ENCODE data around the gene LRPAP1.
"Not testable (repeated sequence)": the region's sequence is repeated elsewhere in the genome, so short reads cannot be mapped to it uniquely, and the experiment has no call there.

The LRPAP1 gene

GRCh38 chr4:3471098-3471760 is 61.0 kb downstream of the LRPAP1 start:
- DNase-seq = no peak

DNA sequence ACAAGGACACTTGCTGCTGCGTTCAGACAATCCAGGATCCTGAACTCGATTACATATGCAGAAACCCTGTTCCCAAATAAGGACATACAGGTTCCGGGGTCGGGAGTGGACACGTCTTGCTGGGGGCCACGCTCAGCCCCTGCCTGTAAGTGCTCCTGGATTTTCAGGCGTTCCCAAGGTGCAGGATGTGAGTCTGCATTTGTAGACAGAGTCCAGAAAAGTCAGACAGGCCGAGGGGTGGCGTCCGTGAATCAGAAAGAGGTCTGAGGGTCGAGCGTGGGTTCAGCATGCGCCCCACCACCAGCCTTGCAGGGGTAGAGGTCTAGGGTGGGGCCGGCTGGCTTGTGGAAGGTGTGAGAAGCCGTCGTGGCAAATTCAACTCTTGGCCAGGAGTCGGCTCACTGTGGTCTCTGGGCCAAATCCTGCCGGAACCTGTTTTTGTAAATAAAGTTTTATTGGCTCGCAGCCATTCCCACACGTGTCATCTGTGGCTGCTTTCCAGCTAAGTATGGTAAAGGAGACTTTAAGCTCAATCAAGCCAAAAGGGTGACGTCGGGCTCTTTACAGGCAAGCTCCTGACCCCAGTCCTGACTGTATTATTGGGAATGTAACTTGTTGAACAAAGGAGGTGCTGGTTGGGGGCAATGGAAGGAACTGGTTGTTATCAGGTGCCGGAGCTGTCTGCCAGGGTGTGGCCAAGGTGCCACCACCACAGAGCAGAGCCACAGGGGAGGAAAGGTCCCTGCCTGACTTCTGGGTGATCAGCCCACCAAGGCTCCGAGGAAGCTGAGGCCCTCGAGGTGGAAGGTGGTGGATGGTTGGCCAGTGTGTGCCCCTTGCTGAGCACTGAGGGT is 61.8 kb downstream of the LRPAP1 start:
- DNase-seq = no peak

DNA sequence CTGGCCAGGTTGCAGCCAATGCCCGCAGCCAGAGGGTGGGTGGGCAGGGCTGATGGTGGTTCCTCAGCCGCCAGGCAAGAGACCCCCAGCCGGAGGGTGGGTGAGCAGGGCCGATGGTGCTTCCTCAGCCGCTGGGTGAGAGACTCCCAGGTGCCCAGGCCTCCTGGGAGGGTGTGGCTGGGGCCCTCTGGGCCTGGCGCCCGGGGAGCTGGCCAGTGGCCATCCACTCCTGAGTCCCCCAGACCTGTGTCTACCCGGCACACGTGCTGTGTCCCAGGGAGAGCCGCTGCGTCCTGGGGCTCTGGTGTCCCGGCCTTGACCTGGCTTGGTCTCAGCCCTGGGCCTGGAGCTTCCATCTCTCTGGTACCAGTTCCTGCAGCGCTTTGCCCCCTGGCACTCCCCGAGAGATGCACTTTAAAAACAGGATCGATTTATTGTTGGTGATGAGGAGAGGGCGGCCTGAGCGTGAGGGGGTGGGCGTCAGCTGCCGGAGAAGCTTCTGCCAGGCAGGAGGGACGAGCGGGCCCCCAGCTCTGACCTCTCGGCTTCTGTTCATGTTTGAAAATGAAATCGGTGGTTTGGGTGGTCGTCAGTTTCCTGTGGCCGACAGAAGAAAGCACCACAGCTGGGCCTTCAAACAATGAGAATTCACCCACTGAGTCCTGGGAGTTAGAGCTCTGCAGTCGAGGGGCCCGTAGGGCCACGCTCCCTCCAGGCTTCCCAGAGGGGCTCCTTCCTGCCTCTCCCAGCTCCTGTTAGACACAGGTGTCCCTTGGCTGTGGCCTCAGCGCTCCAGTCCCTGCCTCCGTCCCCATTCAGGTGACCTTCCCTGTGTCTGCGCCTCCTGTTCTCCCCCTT is 62.6 kb downstream of the LRPAP1 start:
- no peak for DNase-seq

- no peak for DNase-seq
Measured at GRCh38 chr4:3468804-3469203, 63.4 kb downstream of the LRPAP1 start.

DNA sequence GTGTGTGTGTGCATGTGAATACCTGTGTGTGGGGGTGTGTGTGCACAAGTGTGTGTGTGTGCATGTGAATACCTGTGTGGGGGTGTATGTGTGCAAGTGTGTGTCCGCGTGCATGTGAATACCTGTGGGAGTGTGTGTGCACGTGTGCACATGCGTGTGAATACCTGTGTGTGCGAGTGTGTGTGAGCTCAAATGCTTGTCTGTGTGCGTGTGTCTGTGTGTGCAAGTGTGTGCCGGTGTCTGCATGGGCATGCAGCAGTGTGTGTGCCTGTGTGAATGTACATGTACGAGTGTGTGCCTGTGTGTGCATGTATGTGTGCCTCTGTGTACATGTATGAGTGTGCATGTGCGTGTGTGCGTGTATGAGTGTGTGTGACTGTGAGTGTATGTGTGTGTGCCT is 64.1 kb downstream of the LRPAP1 start:
- no peak for DNase-seq

GRCh38 chr4:3467601-3468031 is 64.6 kb downstream of the LRPAP1 start:
- no peak for DNase-seq

DNA sequence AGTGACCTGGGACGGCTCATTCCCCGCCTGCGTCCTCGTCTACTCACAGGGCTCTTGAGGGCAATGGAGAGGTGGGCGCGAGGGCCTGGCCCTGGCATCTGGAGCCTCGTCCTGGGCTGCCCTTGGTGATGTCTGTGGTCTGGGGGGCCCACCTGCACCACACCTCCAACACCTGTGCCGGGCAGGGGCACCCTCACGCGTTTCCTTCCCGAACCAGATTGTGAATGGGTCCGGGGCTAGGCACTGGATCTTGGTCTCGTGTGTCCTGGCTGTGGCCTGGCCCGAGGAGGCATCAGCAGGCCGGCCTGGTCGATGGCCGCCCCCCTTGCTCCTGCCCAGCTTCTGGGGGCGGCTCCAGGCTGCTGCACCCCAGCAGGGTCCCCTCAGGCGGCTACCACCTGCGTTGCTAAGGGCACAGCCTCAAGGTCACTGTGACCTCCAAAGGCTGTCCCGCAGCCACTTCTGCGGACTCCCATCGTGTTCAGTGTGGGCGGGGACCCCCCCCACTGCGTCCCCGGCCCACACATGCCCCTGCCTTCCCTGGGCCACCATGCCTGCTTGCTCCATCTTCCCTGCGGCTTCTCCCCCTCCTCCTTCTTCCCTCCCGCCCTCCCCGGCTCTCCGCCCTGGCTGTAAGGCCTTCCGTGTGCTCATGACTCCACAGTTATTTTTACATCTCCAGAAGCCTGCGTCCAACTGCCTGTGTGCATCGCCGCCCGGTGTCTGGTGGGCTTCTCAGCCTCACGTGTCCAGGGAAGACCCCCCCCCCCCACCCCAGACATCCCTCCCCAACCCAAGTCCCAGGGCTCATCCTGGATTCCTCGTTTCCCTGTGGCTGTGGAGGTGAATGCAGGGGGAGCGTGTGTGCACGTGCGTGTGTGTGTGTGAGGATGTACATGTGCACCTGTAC is 65.3 kb downstream of the LRPAP1 start:
- DNase-seq = no peak

DNA sequence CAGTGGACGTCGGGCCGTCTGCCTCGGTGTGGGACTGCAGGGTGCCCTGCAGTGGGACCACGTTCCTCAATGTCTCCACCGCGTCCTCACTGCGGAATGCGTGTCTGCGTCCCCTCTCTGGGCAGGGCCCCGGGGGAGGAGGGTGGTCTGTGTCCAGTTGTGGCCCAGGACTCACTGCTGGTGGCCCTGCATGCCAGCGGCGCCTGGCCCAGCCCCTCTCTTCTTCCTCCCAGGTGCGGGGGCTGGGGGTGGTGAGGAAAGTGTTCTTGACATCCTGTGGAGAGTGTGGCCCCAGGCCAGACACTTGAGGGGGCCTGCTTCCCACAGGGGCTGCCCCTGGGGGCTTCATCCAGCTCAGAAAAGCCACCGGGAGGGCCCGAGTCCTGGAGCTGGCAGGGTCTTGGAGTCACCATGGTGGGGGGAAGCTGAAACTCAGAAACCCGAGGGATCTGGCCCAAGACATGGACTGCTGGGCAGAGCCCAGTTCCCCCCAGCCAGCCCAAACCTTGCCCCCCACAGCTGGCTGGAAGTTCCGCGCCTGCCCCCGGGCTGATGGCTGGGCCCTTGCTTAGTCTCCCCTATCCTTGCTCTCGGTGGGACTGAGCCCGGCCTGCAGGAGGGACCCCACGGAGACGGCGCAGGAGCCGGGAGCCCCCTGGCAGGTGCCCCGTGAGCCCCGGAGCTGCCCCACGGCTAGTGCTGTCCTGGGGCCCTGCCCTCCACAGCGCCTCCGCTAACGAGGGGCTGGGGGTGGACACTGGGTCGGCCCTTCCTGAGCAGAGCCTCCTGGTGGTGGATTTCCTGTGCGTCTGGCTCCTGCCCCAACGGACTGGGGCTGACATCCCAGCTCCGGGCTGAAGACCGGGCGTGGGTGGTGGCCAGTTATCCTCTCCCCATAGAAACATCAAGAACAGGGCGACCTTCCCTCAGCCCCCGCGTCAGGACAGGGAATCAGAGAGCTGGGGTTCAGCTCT is 66.2 kb downstream of the LRPAP1 start:
- no peak for DNase-seq

GRCh38 chr4:3464911-3465697 is 67.1 kb downstream of the LRPAP1 start:
- DNase-seq = no peak

GRCh38 chr4:3464349-3464905 is 67.8 kb downstream of the LRPAP1 start:
- DNase-seq = no peak

DNA sequence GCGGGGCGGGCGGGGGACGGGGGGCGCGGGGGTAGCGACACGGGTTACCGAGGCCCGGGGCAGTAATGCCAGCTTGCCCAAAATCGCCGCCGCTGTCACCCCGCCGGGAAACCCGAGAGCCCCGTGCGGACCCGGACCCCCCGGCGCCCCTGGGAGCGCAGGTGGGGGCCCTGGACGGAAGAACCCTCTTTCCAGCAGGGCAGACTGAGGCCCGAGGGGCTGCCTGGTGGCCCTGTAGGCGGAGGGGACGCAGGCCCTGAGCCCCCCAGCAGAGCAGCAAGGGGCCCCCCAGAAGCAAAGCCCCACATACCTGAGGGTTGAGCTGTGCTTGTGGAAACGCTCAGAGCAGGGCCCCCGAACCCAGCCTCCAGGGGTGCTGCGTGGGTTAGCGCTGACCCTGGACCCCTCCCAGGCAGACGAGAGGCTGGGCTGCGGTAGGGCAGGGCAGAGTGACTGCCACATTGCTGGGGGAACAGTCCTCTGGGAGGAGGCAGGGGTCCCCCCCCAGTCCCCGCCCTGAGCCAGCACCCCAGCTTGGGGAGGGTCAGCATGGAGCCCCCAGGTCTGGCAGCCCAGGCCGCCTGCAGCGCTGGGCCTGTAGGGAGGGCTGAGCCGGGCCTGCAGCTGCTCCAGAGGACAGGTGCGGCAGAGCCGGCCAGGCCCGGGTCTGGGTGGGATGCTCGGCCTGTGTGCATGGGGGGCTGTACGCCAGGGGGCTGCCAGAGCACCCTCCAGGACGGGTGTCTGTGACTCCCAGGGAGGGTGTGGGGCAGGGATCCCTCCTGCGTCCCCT is 68.5 kb downstream of the LRPAP1 start:
- DNase-seq = no peak

GRCh38 chr4:3462790-3463415 is 69.3 kb downstream of the LRPAP1 start, which contains the start of gene DOK7:
TSS of gene DOK7 (plus strand) at chr4:3463306. CDS start at chr4:3463376, 70 bp downstream.
- DNase-seq = no peak

- no peak for DNase-seq
Measured at GRCh38 chr4:3462321-3462789, 69.9 kb downstream of the LRPAP1 start.

DNA sequence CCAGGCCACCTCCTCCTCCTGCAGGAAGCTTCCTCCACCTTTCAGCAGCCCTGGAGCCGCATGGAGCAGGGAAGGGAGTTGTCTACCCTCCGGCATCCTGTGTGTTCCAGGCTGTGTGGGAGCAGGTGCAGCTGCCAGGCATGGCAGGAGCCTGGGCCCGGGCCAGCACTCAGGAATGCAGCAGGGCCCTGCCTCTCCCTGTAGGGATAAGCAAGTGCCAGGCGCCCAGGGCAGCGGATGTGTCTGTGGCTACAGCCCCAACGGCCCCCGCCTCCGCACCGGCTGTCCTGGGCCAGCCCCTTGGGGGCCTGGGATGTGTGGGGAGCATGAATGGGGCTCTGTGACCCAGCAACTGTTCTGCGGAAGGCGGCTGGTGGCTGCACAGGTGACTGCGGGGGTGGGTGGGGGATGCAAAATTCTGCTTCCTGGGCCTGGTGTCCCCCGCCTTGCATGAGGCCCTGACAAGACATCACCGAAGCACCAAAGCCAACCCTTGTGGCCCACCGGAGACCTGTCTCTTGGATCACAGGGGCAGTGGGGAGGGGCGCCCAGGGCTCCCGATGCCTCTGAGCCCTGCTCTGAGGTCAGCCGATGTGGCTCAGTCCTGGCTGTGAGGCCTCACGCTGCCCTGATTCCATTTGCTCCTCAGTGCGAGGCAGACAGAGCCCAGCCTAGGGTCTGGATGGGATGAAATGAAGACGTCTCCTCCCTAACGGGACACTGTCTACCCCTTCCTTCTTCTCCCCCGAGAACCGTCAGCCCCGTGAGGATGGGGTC is 70.5 kb downstream of the LRPAP1 start:
- DNase-seq = no peak

GRCh38 chr4:3460926-3461325 is 71.3 kb downstream of the LRPAP1 start:
- DNase-seq = no peak

DNA sequence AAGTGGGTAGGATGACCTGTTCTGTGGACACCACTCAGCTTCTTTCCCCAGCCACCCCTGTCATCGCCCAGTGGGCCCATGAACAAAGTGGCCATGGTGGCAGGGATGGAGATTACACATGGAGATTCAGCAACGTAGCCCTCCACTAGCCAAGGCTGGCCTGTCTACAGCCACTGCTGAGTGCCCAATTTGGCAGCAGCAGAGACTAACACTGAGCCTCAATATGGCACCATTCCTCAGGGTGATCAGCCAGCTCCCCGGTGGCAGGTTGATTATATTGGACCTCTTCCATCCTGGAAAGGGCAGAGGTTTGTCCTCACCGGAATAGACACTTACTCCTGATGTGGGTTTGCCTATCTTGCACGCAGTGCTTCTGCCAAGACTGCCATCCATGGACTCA is 73.1 kb downstream of the LRPAP1 start:
- DNase-seq = not testable (repeated sequence)

- no peak for DNase-seq
Measured at GRCh38 chr4:3458371-3458770, 73.9 kb downstream of the LRPAP1 start.
